ENCODE measurements around the gene MYL5. TPM values are rescaled to one million over a fixed set of nuclear protein-coding genes. Genes with fewer than 3 reads are reported as not detected.
A peak's percentile ranks its signal among the peaks of the same experiment; 100 is the strongest.

MYL5 gene
- total RNA-seq, 1 donor from 2014 or later = 1.1 TPM

GRCh38 chr4:708631-708933, 34.2 kb downstream of the MYL5 start:
- Histone ChIP-seq H3K36me3 (no peaks in the 10 kb centered on the region), H3K4me3 (peak overlapping the region in 1 of 2 donors; percentile 17), H3K9me3 (no peaks in the 10 kb centered on the region), H3K4me1 (peaks cover 6 to 13% of the 10 kb centered on the region in 2 donors), H3K27me3 (no peaks in the 10 kb centered on the region), H3K27ac (no peak overlapping the region)
- DNase-seq (ENCODE audit: low spot score in 2 of 2) = no peak
- no peak for TF ChIP-seq CTCF (IDR thresholded peaks at IDR 0.05)
- intact Hi-C loops (cut with DNase I) = loop anchor here (5.0 kb wide), 2 partner anchors 371 to 1299 kb away; partner anchors contain the start of genes NELFA and ZNF141

- H3K27ac ChIP-seq = no peak overlapping the region
- H3K4me1 ChIP-seq = peaks cover 6 to 13% of the 10 kb centered on the region in 2 donors
- no peaks in the 10 kb centered on the region for H3K27me3 ChIP-seq
- no peaks in the 10 kb centered on the region for H3K36me3 ChIP-seq
- no peak overlapping the region for H3K4me3 ChIP-seq
- intact Hi-C loops (cut with DNase I) = loop anchor here (5.0 kb wide), 2 partner anchors 372 to 1298 kb away; partner anchors contain the start of genes NELFA and ZNF141
- no peaks in the 10 kb centered on the region for H3K9me3 ChIP-seq
- DNase-seq (ENCODE audit: low spot score in 2 of 2) = no peak
- no peak for TF ChIP-seq CTCF (IDR thresholded peaks at IDR 0.05)
These were observed 35.0 kb downstream of the MYL5 start for GRCh38 chr4:709348-709747.

GRCh38 chr4:710116-710515, 35.8 kb downstream of the MYL5 start:
- no peaks in the 10 kb centered on the region for H3K9me3 ChIP-seq
- H3K36me3 ChIP-seq = no peaks in the 10 kb centered on the region
- peaks cover 6 to 13% of the 10 kb centered on the region in 2 donors for H3K4me1 ChIP-seq
- H3K27me3 ChIP-seq = no peaks in the 10 kb centered on the region
- TF ChIP-seq CTCF (IDR thresholded peaks at IDR 0.05) = no peak
- intact Hi-C loops (cut with DNase I) = no loop called here
- no peak overlapping the region for H3K4me3 ChIP-seq
- no peak overlapping the region for H3K27ac ChIP-seq
- no peak for DNase-seq (ENCODE audit: low spot score in 2 of 2)

GRCh38 chr4:710916-711315, 36.6 kb downstream of the MYL5 start:
- Histone ChIP-seq H3K4me1 (peaks cover 6 to 13% of the 10 kb centered on the region in 2 donors), H3K27me3 (no peaks in the 10 kb centered on the region), H3K27ac (no peak overlapping the region), H3K4me3 (no peak overlapping the region), H3K9me3 (no peaks in the 10 kb centered on the region), H3K36me3 (no peaks in the 10 kb centered on the region)
- intact Hi-C loops (cut with DNase I) = no loop called here
- TF ChIP-seq CTCF (IDR thresholded peaks at IDR 0.05) = no peak
- no peak for DNase-seq (ENCODE audit: low spot score in 2 of 2)

GRCh38 chr4:712093-712492, 37.8 kb downstream of the MYL5 start:
- Histone ChIP-seq H3K27me3 (no peaks in the 10 kb centered on the region), H3K36me3 (no peaks in the 10 kb centered on the region)
- no peak for TF ChIP-seq CTCF (IDR thresholded peaks at IDR 0.05)

More at GRCh38 chr4:712093-712492, 37.8 kb downstream of the MYL5 start:
- intact Hi-C loops (cut with DNase I) = no loop called here
- H3K4me1 ChIP-seq = peaks cover 2 to 8% of the 10 kb centered on the region in 2 donors
- H3K9me3 ChIP-seq = no peaks in the 10 kb centered on the region
- no peak for DNase-seq (ENCODE audit: low spot score in 2 of 2)
- H3K4me3 ChIP-seq = no peak overlapping the region
- H3K27ac ChIP-seq = no peak overlapping the region

All from ascending aorta (tissue), 2 donors.